HepG2 (cell line): ENCODE data around the gene OR7A5. TPM values are rescaled to one million over a fixed set of nuclear protein-coding genes. Genes with fewer than 3 reads are reported as not detected.
A peak's percentile ranks its signal among the peaks of the same experiment; 100 is the strongest.
"Not testable (repeated sequence)": the region's sequence is repeated elsewhere in the genome, so short reads cannot be mapped to it uniquely, and the experiment has no call there.

Source experiments
- ATAC-seq: fragments of 200-7000 bp; cut with Tn5 transposase; 3 replicates; pipeline ENCODE4 v1.9.1; 2020; ENCODE audit warnings: mild to moderate bottlenecking, moderate library complexity
- BruUV-seq: library from RNA; stranded (reverse); fragments of 400-500 nt; replicated peaks from 2 replicates; lab custom pipeline; 2021; lab: Mats Ljungman, UMichigan
- CTCF ChIA-PET: fragments of 300-600 bp; formaldehyde crosslinking; extraction: SDS; loops from one replicate; lab custom pipeline; 2021; ENCODE audit warnings: low total read pairs, inconsistent platforms, low intra/inter-chr PET ratio; lab: Yijun Ruan, JAX
- POLR2A ChIA-PET: fragments of 350-600 bp; sonication (Branson Sonifier 250); formaldehyde crosslinking; loops from one replicate; lab custom pipeline; 2020; ENCODE audit warnings: antibody characterized with exemption, inconsistent platforms; lab: Yijun Ruan, JAX
- DNase-seq: peaks from one replicate; pipeline ENCODE4 v3.0.0-alpha.2; 2015; ENCODE audit warnings: low spot score
- FAIRE-seq: peaks from 3 replicates; lab custom pipeline; 2011; peaks lifted over from hg19 to GRCh38; lab: Jason Lieb, UNC
- H2AFZ ChIP-seq: one replicate; pipeline ENCODE4 v1.6.1; 2011; ENCODE audit warnings: low read length, inconsistent platforms
- H3K27ac ChIP-seq: fragments of 300-600 bp; 3 replicates; pipeline ENCODE4 v1.8.0; 2011; ENCODE audit warnings: mixed run types, mild to moderate bottlenecking, mixed read lengths, low read length, inconsistent platforms; ENCODE audit not compliant: insufficient read depth; ENCODE audit errors: extremely low read length
- H3K27me3 ChIP-seq, 2 experiments: fragments of 200-600 bp in 1 of 2; 2 replicates in 1 of 2; 3 replicates in 1 of 2; pipeline versions ENCODE4 v1.6.0 to v1.8.0; 2011; ENCODE audit warnings: low read length in 2 of 2, mild to moderate bottlenecking in 2 of 2, moderate library complexity in 2 of 2, inconsistent platforms in 1 of 2; ENCODE audit not compliant: insufficient read depth in 2 of 2, control insufficient read depth in 1 of 2
- H3K36me3 ChIP-seq, 2 experiments: fragments of 200-600 bp in 1 of 2; replicated peaks in 1 of 2; 2 replicates in 1 of 2; 3 replicates in 1 of 2; pipeline versions ENCODE4 v1.5.1 to v1.8.0; 2011; ENCODE audit warnings: low read length in 2 of 2, inconsistent platforms in 1 of 2; ENCODE audit not compliant: insufficient read depth in 2 of 2, control insufficient read depth in 1 of 2
- H3K4me1 ChIP-seq: 2 replicates; pipeline ENCODE4 v1.5.1; 2012; ENCODE audit warnings: low read length, inconsistent platforms; ENCODE audit not compliant: insufficient read depth
- H3K4me2 ChIP-seq: 2 replicates; pipeline ENCODE4 v1.6.0; 2011; ENCODE audit warnings: low read depth, low read length, inconsistent platforms
- H3K4me3 ChIP-seq, 3 experiments: fragments of 200-600 bp in 1 of 3; sonication (generic), shearing (Covaris generic) in 1 of 3; replicated peaks in 1 of 3; 2 replicates each; pipeline ENCODE4 v1.5.1; 2011 to 2016; ENCODE audit warnings: low read length in 3 of 3, inconsistent platforms in 2 of 3, low read depth in 2 of 3, mild to moderate bottlenecking in 2 of 3, control low read depth in 1 of 3, mixed read lengths in 1 of 3; ENCODE audit not compliant: insufficient read depth in 1 of 3
- H3K79me2 ChIP-seq: one replicate; pipeline ENCODE4 v1.6.1; 2011; ENCODE audit warnings: low read length, inconsistent platforms; ENCODE audit not compliant: insufficient read depth
- H3K9ac ChIP-seq: 2 replicates; pipeline ENCODE4 v1.6.0; 2011; ENCODE audit warnings: mild to moderate bottlenecking, low read depth, low read length, inconsistent platforms; ENCODE audit not compliant: insufficient read depth
- H3K9me3 ChIP-seq: 2 replicates; pipeline ENCODE4 v1.5.1; 2012; ENCODE audit warnings: mild to moderate bottlenecking, low read length
- H4K20me1 ChIP-seq: 2 replicates; pipeline ENCODE4 v1.6.0; 2011; ENCODE audit warnings: inconsistent platforms, mild to moderate bottlenecking, low read length, moderate library complexity; ENCODE audit not compliant: insufficient read depth
- ARID5B ChIP-seq: IDR thresholded peaks from 2 replicates; pipeline ENCODE4 v1.4.0; 2020; ENCODE audit warnings: mild to moderate bottlenecking, missing genetic modification reagents
- IKZF1 ChIP-seq: fragments of 450-650 bp; IDR thresholded peaks from 2 replicates; pipeline ENCODE4 v1.7.1; 2016
- MAFF ChIP-seq: IDR thresholded peaks from 2 replicates; pipeline ENCODE4 v1.6.1; 2011; ENCODE audit warnings: low read depth, low read length, improper control_type of control experiment
- SMAD1 ChIP-seq: sonication (generic); formaldehyde crosslinking; IDR thresholded peaks from 2 replicates; pipeline ENCODE4 v1.4.0; 2020; ENCODE audit warnings: missing genetic modification reagents, low read depth, mild to moderate bottlenecking, borderline replicate concordance
- ZNF839 ChIP-seq: sonication (generic); formaldehyde crosslinking; IDR thresholded peaks from 2 replicates; pipeline ENCODE4 v1.4.0; 2020; ENCODE audit warnings: missing genetic modification reagents, mild to moderate bottlenecking, borderline replicate concordance
- WGBS: methylation state at CpG from one replicate; pipeline ENCODE4 v1.1.6; 2017; ENCODE audit warnings: low lambda C conversion rate; 5-methylcytosine and 5-hydroxymethylcytosine counted together
- in situ Hi-C: cut with HindIII; loops from 2 replicates; pipeline ENCODE4 v1.10.0; 2017; ENCODE audit warnings: low pct_unique_long_range_greater_than_20kb; ENCODE audit not compliant: extremely low pct_ligation_motif_present
- intact Hi-C: fragments of 100-400 bp; cut with micrococcal nuclease; formaldehyde crosslinking; loops from one replicate; pipeline ENCODE4 v1.10.0; 2022; ENCODE audit not compliant: unreplicated experiment
- polyA plus RNA-seq, 8 experiments: library from polyadenylated mRNA; depleted of rRNA in 3 of 8; stranded (reverse) in 7 of 8; unstranded in 1 of 8; fragments of >200 nt; fragmentation: Illumina TruSeq in 4 of 8; extraction: Trizol in 4 of 8; gene quantifications; 2 replicates each; pipeline versions ENCODE4 v1.2.1 to v1.2.3, GENCODE V29; 2011 to 2016; ENCODE audit warnings: low read depth in 4 of 8, missing spikeins in 1 of 8, mixed read lengths in 1 of 8; ENCODE audit not compliant: insufficient read depth in 1 of 8
- total RNA-seq, 5 experiments: library from RNA; depleted of rRNA; stranded (reverse); fragments of >200 nt; fragmentation: Illumina TruSeq; extraction: Trizol; gene quantifications; 2 replicates each; pipeline ENCODE4 v1.2.3, GENCODE V29; 2016; ENCODE audit warnings: low read depth in 1 of 5

OR7A5 gene
- total and polyA plus RNA-seq, 2 of the 13 experiments (the other 11 are each of a cell fraction or from before 2014, with no cell fraction given): not detected

- TF ChIP-seq ARID5B (CRISPR knock-in tag): no peak
- TF ChIP-seq SMAD1 (CRISPR knock-in tag): no peak
- no peak for TF ChIP-seq ZNF839 (CRISPR knock-in tag)
- TF ChIP-seq MAFF: peak; percentile 51; the same call in 1 of the 2 replicates
- TF ChIP-seq IKZF1: no peak
Observed at GRCh38 chr19:14795078-14795721, 39.8 kb downstream of the OR7A5 start (continued).

DNA sequence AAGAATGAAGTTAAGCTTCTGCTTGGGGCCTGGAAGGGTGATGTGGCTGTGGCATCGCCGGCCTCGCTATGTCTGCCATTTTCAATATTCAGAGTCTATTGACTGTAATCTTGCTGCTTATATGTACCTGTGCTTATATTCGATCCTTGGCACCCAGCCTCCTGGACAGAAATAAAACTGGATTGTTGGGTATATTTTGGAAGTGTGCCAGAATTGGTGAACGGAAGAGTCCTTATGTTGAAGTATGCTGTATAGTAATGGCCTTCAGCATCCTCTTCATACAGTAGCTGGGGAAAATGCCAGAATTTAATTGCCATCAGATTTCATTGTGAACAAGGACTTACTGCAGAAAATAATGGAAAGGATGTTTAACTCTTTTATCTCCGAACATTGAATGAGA, 42.7 kb downstream of the OR7A5 start:
- FAIRE-seq, H3K9me3 ChIP-seq, H3K27me3 ChIP-seq, in situ Hi-C loops, ATAC-seq, H3K36me3 ChIP-seq, intact Hi-C loops, BruUV-seq, H3K79me2 ChIP-seq, CTCF ChIA-PET, H4K20me1 ChIP-seq, H3K9ac ChIP-seq, H3K4me1 ChIP-seq, POLR2A ChIA-PET, H3K4me2 ChIP-seq, DNase-seq, H3K27ac ChIP-seq, H3K4me3 ChIP-seq, H2AFZ ChIP-seq: not testable (repeated sequence)
- WGBS: 58% methylated on average over 3 of the region's 6 CpGs
